NCI-H526 treated with DMSO at 0.1 percent for 48 hours (cell line): ENCODE measurements around the gene MPL.
A peak's percentile ranks its signal among the peaks of the same experiment; 100 is the strongest.
"Not testable (repeated sequence)": the region's sequence is repeated elsewhere in the genome, so short reads cannot be mapped to it uniquely, and the experiment has no call there.

Source experiments
- DNase-seq: peaks from one replicate; lab custom pipeline; 2025; lab: John Stamatoyannopoulos, UW

MPL gene

GRCh38 chr1:43354936-43355335 is 17.3 kb downstream of the MPL start:
- no peak for DNase-seq

- DNase-seq = no peak
Observed at GRCh38 chr1:43357251-43357650, 19.6 kb downstream of the MPL start.

- DNase-seq = peak; percentile 86
Observed at GRCh38 chr1:43358121-43358745, 20.6 kb downstream of the MPL start.

GRCh38 chr1:43358746-43359693 is 21.4 kb downstream of the MPL start, which contains the start of gene CDC20:
Gene CDC20, plus strand, starts transcription at chr1:43358981. Its CDS starts 235 bp downstream, at chr1:43359216.
- peak; percentile 99 for DNase-seq

- DNase-seq = no peak
Observed at GRCh38 chr1:43359696-43360095, 22.1 kb downstream of the MPL start.

- DNase-seq = no peak
Observed at GRCh38 chr1:43360616-43361015, 23.0 kb downstream of the MPL start.

- DNase-seq = no peak
Observed at GRCh38 chr1:43363283-43363934, 25.8 kb downstream of the MPL start.

GRCh38 chr1:43363935-43364525 is 26.4 kb downstream of the MPL start:
- no peak for DNase-seq

GRCh38 chr1:43365678-43366077 is 28.1 kb downstream of the MPL start:
- DNase-seq = no peak

GRCh38 chr1:43366179-43366578 is 28.6 kb downstream of the MPL start:
- DNase-seq = peak; percentile 60

- no peak for DNase-seq
Observed at GRCh38 chr1:43366601-43367025, 29.0 kb downstream of the MPL start.

GRCh38 chr1:43367026-43367903 is 29.6 kb downstream of the MPL start:
- peak; percentile 56 for DNase-seq

- DNase-seq = peak; percentile 94
Observed at GRCh38 chr1:43367904-43368645, 30.5 kb downstream of the MPL start, which contains the start of gene ELOVL1. Gene ELOVL1, minus strand, starts transcription at chr1:43368011. Its CDS starts 2,402 bp downstream, at chr1:43365609.

GRCh38 chr1:43368646-43369020 is 31.0 kb downstream of the MPL start:
- DNase-seq = no peak

- DNase-seq = not testable (repeated sequence)
Observed at GRCh38 chr1:43369779-43370178, 32.2 kb downstream of the MPL start.

- DNase-seq = no peak
Observed at GRCh38 chr1:43370564-43370963, 32.9 kb downstream of the MPL start.

- DNase-seq = no peak
Observed at GRCh38 chr1:43372172-43372571, 34.6 kb downstream of the MPL start.

GRCh38 chr1:43373066-43373940 is 35.7 kb downstream of the MPL start:
- DNase-seq = no peak

GRCh38 chr1:43376723-43377235 is 39.2 kb downstream of the MPL start:
- no peak for DNase-seq
